PFSK-1 (cell line): ENCODE results near the gene TMEM97.

Experiments used
- FOXP2 ChIP-seq: optimal IDR thresholded peaks from 2 replicates; pipeline ENCODE3; 2011; ENCODE audit warnings: borderline replicate concordance, control low read depth, inconsistent platforms; ENCODE audit not compliant: insufficient read depth; ENCODE audit errors: extremely low read length, extremely low read depth
- POLR2AphosphoS5 ChIP-seq: IDR thresholded peaks from 2 replicates; pipeline ENCODE4 v1.6.1; 2012; ENCODE audit warnings: low read depth, mild to moderate bottlenecking, control low read depth, low read length, moderate library complexity
- TAF1 ChIP-seq: IDR thresholded peaks from 2 replicates; pipeline ENCODE4 v1.6.1; 2012; ENCODE audit warnings: low read length, control low read depth, borderline replicate concordance; ENCODE audit not compliant: insufficient read depth

DNA sequence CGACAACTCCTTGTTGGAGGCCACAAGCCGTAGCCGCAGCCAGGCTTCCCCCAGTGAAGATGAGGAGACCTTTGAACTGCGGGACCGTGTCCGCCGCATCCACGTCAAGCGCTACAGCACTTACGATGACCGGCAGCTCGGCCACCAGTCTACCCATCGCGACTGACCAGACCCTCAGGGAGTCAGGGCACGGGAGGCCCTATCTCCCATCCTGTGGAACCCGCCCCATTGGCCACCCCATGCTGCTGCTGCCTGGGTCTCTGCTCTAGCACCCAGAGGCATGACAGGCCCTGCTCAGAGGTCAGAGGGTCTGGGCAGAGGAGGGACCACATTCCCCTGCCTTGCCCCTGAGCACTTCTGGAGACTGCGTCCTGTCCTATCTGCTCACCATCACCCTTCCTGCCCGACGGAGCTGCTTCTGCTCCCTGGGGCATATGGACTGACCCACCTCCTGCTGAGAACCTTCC lies 25.5 kb downstream of the TMEM97 start:
- TF ChIP-seq POLR2AphosphoS5 (no peak), TAF1 (no peak), FOXP2 (no peak)
